Chondrocyte (in vitro differentiated cells): ENCODE data around the gene OSBP. TPM values are rescaled to one million over a fixed set of nuclear protein-coding genes. Genes with fewer than 3 reads are reported as not detected.
A peak's percentile ranks its signal among the peaks of the same experiment; 100 is the strongest.

Experiments
- DNase-seq: peaks from one replicate; pipeline ENCODE4 v3.0.0; 2021; ENCODE audit warnings: mixed read lengths, low spot score
- H3K27ac Mint-ChIP-seq: one replicate; pipeline ENCODE4 v1.8.0; 2021; ENCODE audit warnings: mild to moderate bottlenecking, moderate library complexity, mixed read lengths; ENCODE audit not compliant: unreplicated experiment
- H3K27me3 Mint-ChIP-seq: 2 replicates; pipeline ENCODE4 v1.8.0; 2021; ENCODE audit warnings: low read depth, mixed read lengths
- H3K36me3 Mint-ChIP-seq: 2 replicates; pipeline ENCODE4 v1.8.0; 2021; ENCODE audit warnings: low read depth, mixed read lengths
- H3K4me1 Mint-ChIP-seq: 2 replicates; pipeline ENCODE4 v1.8.0; 2021; ENCODE audit warnings: low read depth, mild to moderate bottlenecking, mixed read lengths
- H3K4me3 Mint-ChIP-seq: one replicate; pipeline ENCODE4 v1.8.0; 2021; ENCODE audit warnings: mild to moderate bottlenecking, moderate library complexity, mixed read lengths; ENCODE audit not compliant: unreplicated experiment
- H3K9me3 Mint-ChIP-seq: 2 replicates; pipeline ENCODE4 v1.8.0; 2021; ENCODE audit warnings: low read depth, mixed read lengths
- total RNA-seq: library from RNA; stranded (reverse); gene quantifications from 3 replicates; pipeline ENCODE4 v1.2.1, GENCODE V29; 2021
- TF ChIP-seq, protein P1 (sequence below): fragments of 200-600 bp; sonication (generic); IDR thresholded peaks from 2 replicates; pipeline ENCODE4 v1.5.0; 2021; ENCODE audit warnings: antibody characterized with exemption, mild to moderate bottlenecking, moderate library complexity

The OSBP gene
- total RNA-seq, 1 donor from 2014 or later: 47.3 TPM

DNA sequence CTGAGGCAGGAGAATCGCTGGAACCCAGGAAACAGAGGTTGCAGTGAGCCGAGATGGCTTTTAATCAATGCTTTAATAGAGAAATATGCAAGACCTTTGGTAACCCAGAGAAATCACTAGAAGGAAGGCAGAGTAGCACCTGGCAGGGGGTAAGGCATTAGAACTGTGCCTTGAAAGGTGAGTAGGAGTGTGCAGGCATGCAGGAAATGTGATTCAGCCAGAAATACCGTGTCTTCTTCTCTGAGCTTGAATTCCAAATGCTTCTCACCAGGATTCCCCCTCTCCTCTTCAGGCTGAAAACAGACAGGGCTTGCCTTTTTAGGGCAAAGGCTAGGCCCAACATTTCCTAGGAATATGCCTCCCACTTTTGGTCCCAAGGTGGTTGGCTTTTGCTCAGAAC lies 53.3 kb downstream of the OSBP start:
- Mint-ChIP-seq H3K27me3 (no peaks in the 10 kb centered on the region), H3K4me1 (peaks cover 24% of the 10 kb centered on the region), H3K9me3 (no peaks in the 10 kb centered on the region), H3K27ac (no peak overlapping the region), H3K36me3 (no peaks in the 10 kb centered on the region), H3K4me3 (no peak overlapping the region)
- TF ChIP-seq, protein P1, sequence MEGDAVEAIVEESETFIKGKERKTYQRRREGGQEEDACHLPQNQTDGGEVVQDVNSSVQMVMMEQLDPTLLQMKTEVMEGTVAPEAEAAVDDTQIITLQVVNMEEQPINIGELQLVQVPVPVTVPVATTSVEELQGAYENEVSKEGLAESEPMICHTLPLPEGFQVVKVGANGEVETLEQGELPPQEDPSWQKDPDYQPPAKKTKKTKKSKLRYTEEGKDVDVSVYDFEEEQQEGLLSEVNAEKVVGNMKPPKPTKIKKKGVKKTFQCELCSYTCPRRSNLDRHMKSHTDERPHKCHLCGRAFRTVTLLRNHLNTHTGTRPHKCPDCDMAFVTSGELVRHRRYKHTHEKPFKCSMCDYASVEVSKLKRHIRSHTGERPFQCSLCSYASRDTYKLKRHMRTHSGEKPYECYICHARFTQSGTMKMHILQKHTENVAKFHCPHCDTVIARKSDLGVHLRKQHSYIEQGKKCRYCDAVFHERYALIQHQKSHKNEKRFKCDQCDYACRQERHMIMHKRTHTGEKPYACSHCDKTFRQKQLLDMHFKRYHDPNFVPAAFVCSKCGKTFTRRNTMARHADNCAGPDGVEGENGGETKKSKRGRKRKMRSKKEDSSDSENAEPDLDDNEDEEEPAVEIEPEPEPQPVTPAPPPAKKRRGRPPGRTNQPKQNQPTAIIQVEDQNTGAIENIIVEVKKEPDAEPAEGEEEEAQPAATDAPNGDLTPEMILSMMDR: no peak
- no peak for DNase-seq

DNA sequence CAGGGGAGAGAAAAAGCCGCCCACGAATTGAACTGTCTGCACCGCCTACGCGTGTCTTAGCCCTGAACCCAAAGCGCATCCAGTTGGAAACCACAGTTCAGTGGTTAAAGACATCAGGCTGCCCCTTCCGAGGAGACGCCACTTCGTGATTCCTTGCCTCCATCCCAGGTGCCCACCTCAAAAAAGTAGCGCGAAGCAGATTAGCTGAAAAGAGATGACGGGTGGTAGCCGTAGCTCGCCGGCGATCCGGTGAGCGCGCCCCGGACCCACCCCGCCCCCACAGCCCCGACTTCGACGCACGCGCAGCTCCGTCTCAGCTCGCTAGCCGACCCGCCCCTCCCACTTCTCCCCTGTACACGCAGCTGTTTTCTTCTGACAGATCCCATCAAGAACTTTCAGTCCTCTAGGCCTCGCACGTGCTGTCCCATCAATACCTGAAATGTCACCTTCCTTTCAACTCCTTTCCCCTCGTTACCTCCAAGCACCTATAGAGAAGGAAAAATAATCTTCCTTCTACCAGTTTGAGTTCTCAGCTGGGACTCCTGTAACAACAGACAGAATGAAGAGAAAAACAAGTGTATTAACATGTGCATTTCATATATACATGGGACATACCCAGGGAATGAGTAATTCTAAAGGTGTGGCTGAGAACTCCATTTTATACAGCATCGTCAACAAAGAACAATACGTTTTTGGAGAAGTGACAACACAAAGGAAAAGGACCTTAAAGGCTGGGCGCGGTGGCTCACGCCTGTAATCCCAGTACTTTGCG lies 54.7 kb downstream of the OSBP start:
- DNase-seq: no peak
- TF ChIP-seq, protein P1: no peak
- no peaks in the 10 kb centered on the region for H3K9me3 Mint-ChIP-seq
- no peaks in the 10 kb centered on the region for H3K27me3 Mint-ChIP-seq
- H3K4me1 Mint-ChIP-seq: peaks cover 32% of the 10 kb centered on the region
- no peaks in the 10 kb centered on the region for H3K36me3 Mint-ChIP-seq
- peak overlapping the region; percentile 99 for H3K27ac Mint-ChIP-seq
- H3K4me3 Mint-ChIP-seq: peak overlapping the region; percentile 86

DNA sequence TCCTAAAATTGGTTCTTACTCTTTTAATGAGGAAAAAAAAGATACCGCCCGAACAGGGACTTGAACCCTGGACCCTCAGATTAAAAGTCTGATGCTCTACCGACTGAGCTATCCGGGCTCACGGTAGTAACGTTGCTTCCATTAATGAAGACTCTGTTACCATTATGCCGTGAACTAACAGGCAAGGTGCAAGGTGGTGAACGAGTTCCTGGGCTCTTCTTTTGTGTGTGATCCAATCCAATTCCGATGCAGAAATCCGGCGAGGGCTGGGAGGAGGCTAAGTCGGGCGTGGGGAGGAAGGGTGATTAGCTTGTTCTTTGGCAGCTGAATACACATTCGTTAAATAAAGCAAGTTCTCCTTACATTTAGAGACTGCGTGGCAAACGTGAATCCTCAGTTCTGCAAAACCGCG lies 55.3 kb downstream of the OSBP start:
- no peak for DNase-seq
- no peaks in the 10 kb centered on the region for H3K27me3 Mint-ChIP-seq
- no peaks in the 10 kb centered on the region for H3K36me3 Mint-ChIP-seq
- peak overlapping the region; percentile 86 for H3K4me3 Mint-ChIP-seq
- peaks cover 35% of the 10 kb centered on the region for H3K4me1 Mint-ChIP-seq
- TF ChIP-seq, protein P1: no peak
- H3K9me3 Mint-ChIP-seq: no peaks in the 10 kb centered on the region
- peak overlapping the region; percentile 99 for H3K27ac Mint-ChIP-seq

DNA sequence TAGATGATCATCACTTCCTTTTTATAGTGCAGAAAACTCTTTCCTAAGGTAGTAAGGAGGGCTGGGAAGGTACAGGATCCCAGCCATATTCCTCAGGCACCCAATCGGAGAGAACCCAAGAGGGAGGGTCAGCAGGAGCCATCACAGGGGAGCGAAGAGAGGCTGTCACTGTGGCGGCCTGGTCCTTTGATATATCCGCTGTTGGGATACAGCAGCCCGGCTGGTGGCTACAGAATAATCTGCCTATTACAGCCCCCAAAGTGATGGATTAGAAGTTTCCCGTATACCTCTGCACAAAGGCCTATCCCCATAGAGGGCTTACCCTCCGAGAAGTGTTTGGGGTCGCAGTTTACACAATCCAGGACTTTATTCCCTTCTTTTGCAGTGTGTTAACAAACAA lies 55.7 kb downstream of the OSBP start:
- H3K36me3 Mint-ChIP-seq: no peaks in the 10 kb centered on the region
- DNase-seq: no peak
- H3K27ac Mint-ChIP-seq: no peak overlapping the region
- H3K27me3 Mint-ChIP-seq: no peaks in the 10 kb centered on the region
- TF ChIP-seq, protein P1: no peak
- H3K4me3 Mint-ChIP-seq: peak overlapping the region; percentile 86
- H3K4me1 Mint-ChIP-seq: peaks cover 36% of the 10 kb centered on the region
- H3K9me3 Mint-ChIP-seq: no peaks in the 10 kb centered on the region

DNA sequence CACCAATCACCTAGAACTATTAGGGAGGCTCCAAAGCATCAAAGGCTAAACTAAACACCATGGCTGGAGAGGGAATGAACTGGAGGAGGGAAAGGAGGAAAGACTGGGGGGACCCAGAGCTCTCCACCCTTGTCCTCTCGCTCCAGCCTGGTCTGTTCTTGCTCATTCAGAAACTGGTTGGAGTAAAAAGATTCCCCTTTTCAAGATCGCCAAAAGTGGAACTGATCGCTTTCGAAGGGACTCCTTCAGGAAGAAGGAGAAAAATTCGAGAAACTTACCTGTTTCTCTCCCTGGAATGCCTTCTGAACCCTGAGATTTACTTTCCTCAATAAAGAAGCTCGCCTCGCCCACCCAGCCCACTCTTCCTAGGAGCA lies 57.3 kb downstream of the OSBP start:
- no peaks in the 10 kb centered on the region for H3K36me3 Mint-ChIP-seq
- DNase-seq: no peak
- H3K27me3 Mint-ChIP-seq: no peaks in the 10 kb centered on the region
- TF ChIP-seq, protein P1: no peak
- H3K9me3 Mint-ChIP-seq: no peaks in the 10 kb centered on the region
- H3K4me3 Mint-ChIP-seq: peak overlapping the region; percentile 72
- peaks cover 36% of the 10 kb centered on the region for H3K4me1 Mint-ChIP-seq
- no peak overlapping the region for H3K27ac Mint-ChIP-seq
